ENCODE measurements around the gene ATP8A2. TPM values are rescaled to one million over a fixed set of nuclear protein-coding genes. Genes with fewer than 3 reads are reported as not detected.
A peak's percentile ranks its signal among the peaks of the same experiment; 100 is the strongest.

Gene ATP8A2
- total RNA-seq, 1 experiment from 2014 or later = 5.2 TPM

DNA sequence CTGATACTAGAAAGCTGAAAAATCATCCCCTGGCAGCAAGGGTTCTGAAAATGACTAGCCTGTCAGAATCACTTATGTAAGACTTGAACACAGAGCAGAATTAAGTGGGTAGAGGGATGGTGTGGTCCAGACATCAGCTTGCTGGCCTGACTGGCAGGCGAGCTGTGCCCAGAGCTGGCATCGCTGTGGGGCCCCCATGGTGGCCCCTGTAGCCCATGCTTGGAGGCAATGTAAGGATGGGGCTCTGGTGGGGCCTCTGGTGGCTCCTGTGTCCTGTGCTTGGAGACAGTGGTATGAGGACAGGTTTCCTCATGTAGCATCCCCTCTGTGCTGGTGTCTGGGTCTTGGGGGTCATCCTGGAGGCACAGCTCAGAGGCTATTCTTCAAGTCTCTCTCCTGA is 347.9 kb downstream of the ATP8A2 start:
- TF ChIP-seq JUN (CRISPR knock-in tag; IDR thresholded peaks at IDR 0.05) = no peak
- Mint-ChIP-seq H3K4me3 (no peak overlapping the region), H3K27me3 (ENCODE audit: low read depth) (no peaks in the 10 kb centered on the region), H3K36me3 (no peaks in the 10 kb centered on the region), H3K4me1 (no peaks in the 10 kb centered on the region), H3K9me3 (0 out of 2 replicates have a peak, but pooled peaks cover 7% of the 10 kb centered on the region), H3K27ac (no peak overlapping the region)
- DNase-seq (ENCODE audit: low spot score) (no peak), ATAC-seq (no peak)
- ChIA-PET POLR2A (no interaction called here), CTCF (no interaction called here)

GRCh38 chr13:25722893-25723292 is 351.1 kb downstream of the ATP8A2 start:
- Mint-ChIP-seq H3K4me1 (peaks cover 3% of the 10 kb centered on the region), H3K27me3 (ENCODE audit: low read depth) (no peaks in the 10 kb centered on the region), H3K9me3 (0 out of 2 replicates have a peak, but pooled peaks cover 7% of the 10 kb centered on the region), H3K27ac (no peak overlapping the region), H3K4me3 (no peak overlapping the region), H3K36me3 (no peaks in the 10 kb centered on the region)
- DNase-seq (ENCODE audit: low spot score) (no peak), ATAC-seq (no peak)
- CTCF ChIA-PET = no interaction called here
- TF ChIP-seq MLX (CRISPR knock-in tag; IDR thresholded peaks at IDR 0.05) = no peak
- TF ChIP-seq, protein P1, sequence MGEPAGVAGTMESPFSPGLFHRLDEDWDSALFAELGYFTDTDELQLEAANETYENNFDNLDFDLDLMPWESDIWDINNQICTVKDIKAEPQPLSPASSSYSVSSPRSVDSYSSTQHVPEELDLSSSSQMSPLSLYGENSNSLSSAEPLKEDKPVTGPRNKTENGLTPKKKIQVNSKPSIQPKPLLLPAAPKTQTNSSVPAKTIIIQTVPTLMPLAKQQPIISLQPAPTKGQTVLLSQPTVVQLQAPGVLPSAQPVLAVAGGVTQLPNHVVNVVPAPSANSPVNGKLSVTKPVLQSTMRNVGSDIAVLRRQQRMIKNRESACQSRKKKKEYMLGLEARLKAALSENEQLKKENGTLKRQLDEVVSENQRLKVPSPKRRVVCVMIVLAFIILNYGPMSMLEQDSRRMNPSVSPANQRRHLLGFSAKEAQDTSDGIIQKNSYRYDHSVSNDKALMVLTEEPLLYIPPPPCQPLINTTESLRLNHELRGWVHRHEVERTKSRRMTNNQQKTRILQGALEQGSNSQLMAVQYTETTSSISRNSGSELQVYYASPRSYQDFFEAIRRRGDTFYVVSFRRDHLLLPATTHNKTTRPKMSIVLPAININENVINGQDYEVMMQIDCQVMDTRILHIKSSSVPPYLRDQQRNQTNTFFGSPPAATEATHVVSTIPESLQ (CRISPR knock-in tag; IDR thresholded peaks at IDR 0.05) = no peak
- POLR2A ChIA-PET = no interaction called here

DNA sequence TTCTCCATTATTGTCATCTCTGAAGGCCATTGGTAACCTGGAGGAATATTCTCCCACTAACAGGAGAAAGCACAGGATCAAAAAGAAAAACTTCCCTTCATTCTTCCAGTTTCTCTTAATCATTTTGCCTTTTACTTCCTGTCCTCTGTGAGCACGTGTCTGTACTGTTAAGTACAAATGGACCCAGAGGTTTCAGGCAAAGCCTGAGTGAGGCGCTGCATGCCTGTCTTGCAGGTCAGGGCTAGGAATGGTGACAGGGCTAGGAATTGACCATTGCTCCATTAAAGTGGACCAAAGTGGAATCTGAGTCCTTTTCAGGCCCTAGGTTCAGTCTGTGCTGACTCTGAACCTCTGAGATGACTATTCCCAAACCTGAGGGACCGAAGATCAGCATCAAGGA is 353.3 kb downstream of the ATP8A2 start:
- H3K27me3 Mint-ChIP-seq (ENCODE audit: low read depth) = no peaks in the 10 kb centered on the region
- H3K9me3 Mint-ChIP-seq = 0 out of 2 replicates have a peak, but pooled peaks cover 7% of the 10 kb centered on the region
- POLR2A ChIA-PET = no interaction called here
- H3K27ac Mint-ChIP-seq = no peak overlapping the region
- CTCF ChIA-PET = no interaction called here
- DNase-seq (ENCODE audit: low spot score) (peak; percentile 17), ATAC-seq (peak; percentile 46)
- H3K4me1 Mint-ChIP-seq = peaks cover 21% of the 10 kb centered on the region
- no peaks in the 10 kb centered on the region for H3K36me3 Mint-ChIP-seq
- H3K4me3 Mint-ChIP-seq = no peak overlapping the region
- TF ChIP-seq, protein P2, sequence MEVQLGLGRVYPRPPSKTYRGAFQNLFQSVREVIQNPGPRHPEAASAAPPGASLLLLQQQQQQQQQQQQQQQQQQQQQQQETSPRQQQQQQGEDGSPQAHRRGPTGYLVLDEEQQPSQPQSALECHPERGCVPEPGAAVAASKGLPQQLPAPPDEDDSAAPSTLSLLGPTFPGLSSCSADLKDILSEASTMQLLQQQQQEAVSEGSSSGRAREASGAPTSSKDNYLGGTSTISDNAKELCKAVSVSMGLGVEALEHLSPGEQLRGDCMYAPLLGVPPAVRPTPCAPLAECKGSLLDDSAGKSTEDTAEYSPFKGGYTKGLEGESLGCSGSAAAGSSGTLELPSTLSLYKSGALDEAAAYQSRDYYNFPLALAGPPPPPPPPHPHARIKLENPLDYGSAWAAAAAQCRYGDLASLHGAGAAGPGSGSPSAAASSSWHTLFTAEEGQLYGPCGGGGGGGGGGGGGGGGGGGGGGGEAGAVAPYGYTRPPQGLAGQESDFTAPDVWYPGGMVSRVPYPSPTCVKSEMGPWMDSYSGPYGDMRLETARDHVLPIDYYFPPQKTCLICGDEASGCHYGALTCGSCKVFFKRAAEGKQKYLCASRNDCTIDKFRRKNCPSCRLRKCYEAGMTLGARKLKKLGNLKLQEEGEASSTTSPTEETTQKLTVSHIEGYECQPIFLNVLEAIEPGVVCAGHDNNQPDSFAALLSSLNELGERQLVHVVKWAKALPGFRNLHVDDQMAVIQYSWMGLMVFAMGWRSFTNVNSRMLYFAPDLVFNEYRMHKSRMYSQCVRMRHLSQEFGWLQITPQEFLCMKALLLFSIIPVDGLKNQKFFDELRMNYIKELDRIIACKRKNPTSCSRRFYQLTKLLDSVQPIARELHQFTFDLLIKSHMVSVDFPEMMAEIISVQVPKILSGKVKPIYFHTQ (CRISPR knock-in tag; IDR thresholded peaks at IDR 0.05) = no peak
- TF ChIP-seq NR1H2 (CRISPR knock-in tag; IDR thresholded peaks at IDR 0.05) (no peak), ZNF512 (CRISPR knock-in tag; IDR thresholded peaks at IDR 0.05; ENCODE audit: borderline replicate concordance) (no peak), SMAD3 (CRISPR knock-in tag; IDR thresholded peaks at IDR 0.05; ENCODE audit: borderline replicate concordance) (no peak), KAT7 (CRISPR knock-in tag; IDR thresholded peaks at IDR 0.05; ENCODE audit: borderline replicate concordance) (no peak), RORB (CRISPR knock-in tag; IDR thresholded peaks at IDR 0.05) (no peak), FOXJ3 (CRISPR knock-in tag; IDR thresholded peaks at IDR 0.05; ENCODE audit: borderline replicate concordance) (no peak), ZBTB21 (CRISPR knock-in tag; IDR thresholded peaks at IDR 0.05; ENCODE audit: borderline replicate concordance) (no peak), RELA (CRISPR knock-in tag; IDR thresholded peaks at IDR 0.05; ENCODE audit: borderline replicate concordance) (no peak), FOXP1 (CRISPR knock-in tag; IDR thresholded peaks at IDR 0.05; ENCODE audit: borderline replicate concordance) (no peak), USF1 (CRISPR knock-in tag; IDR thresholded peaks at IDR 0.05) (no peak), MLX (CRISPR knock-in tag; IDR thresholded peaks at IDR 0.05) (no peak), TEAD4 (CRISPR knock-in tag; IDR thresholded peaks at IDR 0.05) (no peak)
- TF ChIP-seq, protein P3, sequence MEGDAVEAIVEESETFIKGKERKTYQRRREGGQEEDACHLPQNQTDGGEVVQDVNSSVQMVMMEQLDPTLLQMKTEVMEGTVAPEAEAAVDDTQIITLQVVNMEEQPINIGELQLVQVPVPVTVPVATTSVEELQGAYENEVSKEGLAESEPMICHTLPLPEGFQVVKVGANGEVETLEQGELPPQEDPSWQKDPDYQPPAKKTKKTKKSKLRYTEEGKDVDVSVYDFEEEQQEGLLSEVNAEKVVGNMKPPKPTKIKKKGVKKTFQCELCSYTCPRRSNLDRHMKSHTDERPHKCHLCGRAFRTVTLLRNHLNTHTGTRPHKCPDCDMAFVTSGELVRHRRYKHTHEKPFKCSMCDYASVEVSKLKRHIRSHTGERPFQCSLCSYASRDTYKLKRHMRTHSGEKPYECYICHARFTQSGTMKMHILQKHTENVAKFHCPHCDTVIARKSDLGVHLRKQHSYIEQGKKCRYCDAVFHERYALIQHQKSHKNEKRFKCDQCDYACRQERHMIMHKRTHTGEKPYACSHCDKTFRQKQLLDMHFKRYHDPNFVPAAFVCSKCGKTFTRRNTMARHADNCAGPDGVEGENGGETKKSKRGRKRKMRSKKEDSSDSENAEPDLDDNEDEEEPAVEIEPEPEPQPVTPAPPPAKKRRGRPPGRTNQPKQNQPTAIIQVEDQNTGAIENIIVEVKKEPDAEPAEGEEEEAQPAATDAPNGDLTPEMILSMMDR (IDR thresholded peaks at IDR 0.05) = no peak
- TF ChIP-seq, protein P4, sequence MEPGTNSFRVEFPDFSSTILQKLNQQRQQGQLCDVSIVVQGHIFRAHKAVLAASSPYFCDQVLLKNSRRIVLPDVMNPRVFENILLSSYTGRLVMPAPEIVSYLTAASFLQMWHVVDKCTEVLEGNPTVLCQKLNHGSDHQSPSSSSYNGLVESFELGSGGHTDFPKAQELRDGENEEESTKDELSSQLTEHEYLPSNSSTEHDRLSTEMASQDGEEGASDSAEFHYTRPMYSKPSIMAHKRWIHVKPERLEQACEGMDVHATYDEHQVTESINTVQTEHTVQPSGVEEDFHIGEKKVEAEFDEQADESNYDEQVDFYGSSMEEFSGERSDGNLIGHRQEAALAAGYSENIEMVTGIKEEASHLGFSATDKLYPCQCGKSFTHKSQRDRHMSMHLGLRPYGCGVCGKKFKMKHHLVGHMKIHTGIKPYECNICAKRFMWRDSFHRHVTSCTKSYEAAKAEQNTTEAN (CRISPR knock-in tag; IDR thresholded peaks at IDR 0.05) = no peak
- TF ChIP-seq, protein P5, sequence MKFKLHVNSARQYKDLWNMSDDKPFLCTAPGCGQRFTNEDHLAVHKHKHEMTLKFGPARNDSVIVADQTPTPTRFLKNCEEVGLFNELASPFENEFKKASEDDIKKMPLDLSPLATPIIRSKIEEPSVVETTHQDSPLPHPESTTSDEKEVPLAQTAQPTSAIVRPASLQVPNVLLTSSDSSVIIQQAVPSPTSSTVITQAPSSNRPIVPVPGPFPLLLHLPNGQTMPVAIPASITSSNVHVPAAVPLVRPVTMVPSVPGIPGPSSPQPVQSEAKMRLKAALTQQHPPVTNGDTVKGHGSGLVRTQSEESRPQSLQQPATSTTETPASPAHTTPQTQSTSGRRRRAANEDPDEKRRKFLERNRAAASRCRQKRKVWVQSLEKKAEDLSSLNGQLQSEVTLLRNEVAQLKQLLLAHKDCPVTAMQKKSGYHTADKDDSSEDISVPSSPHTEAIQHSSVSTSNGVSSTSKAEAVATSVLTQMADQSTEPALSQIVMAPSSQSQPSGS (CRISPR knock-in tag; IDR thresholded peaks at IDR 0.05; ENCODE audit: borderline replicate concordance, low read depth) = no peak

Data from WTC11 (cell line).